GM23338 (cell line): ENCODE measurements around the gene HNRNPA1. TPM values are rescaled to one million over a fixed set of nuclear protein-coding genes. Genes with fewer than 3 reads are reported as not detected.

ENCODE experiments used
- ATAC-seq: fragments of 200-7000 bp; cut with Tn5 transposase; 3 replicates; pipeline ENCODE4 v1.9.1; 2020
- DNase-seq: peaks from one replicate; pipeline ENCODE4 v3.0.0-alpha.2; 2015; ENCODE audit warnings: low spot score
- H2AFZ ChIP-seq: fragments of 200-600 bp; sonication (generic); 2 replicates; pipeline ENCODE4 v1.8.0; 2016; ENCODE audit warnings: antibody characterized with exemption, mild to moderate bottlenecking, moderate library complexity
- H3F3A ChIP-seq: fragments of 200-600 bp; sonication (generic); replicated peaks from 2 replicates; pipeline ENCODE4 v1.8.0; 2017; ENCODE audit warnings: antibody characterized with exemption, mixed run types, low read depth
- H3K27ac ChIP-seq: fragments of 200-600 bp; sonication (generic); 2 replicates; pipeline ENCODE4 v1.6.1; 2016; ENCODE audit warnings: low read depth
- H3K27me3 ChIP-seq: fragments of 200-600 bp; sonication (generic); 2 replicates; pipeline ENCODE4 v1.8.0; 2016; ENCODE audit warnings: mild to moderate bottlenecking, mixed run types, moderate library complexity; ENCODE audit not compliant: insufficient read depth
- H3K36me3 ChIP-seq: fragments of 200-600 bp; sonication (generic); 2 replicates; pipeline ENCODE4 v1.8.0; 2016; ENCODE audit warnings: mild to moderate bottlenecking; ENCODE audit not compliant: insufficient read depth
- H3K4me1 ChIP-seq: fragments of 200-600 bp; sonication (generic); 2 replicates; pipeline ENCODE4 v1.8.0; 2016; ENCODE audit warnings: mild to moderate bottlenecking, moderate library complexity; ENCODE audit not compliant: insufficient read depth
- H3K4me2 ChIP-seq: fragments of 200-600 bp; sonication (generic); 2 replicates; pipeline ENCODE4 v1.7.1; 2017; ENCODE audit warnings: mixed run types
- H3K4me3 ChIP-seq: fragments of 200-600 bp; sonication (generic); 2 replicates; pipeline ENCODE4 v1.6.1; 2016; ENCODE audit warnings: mixed run types
- H3K79me2 ChIP-seq: fragments of 200-600 bp; sonication (generic); replicated peaks from 2 replicates; pipeline ENCODE4 v1.8.0; 2017; ENCODE audit warnings: mild to moderate bottlenecking; ENCODE audit not compliant: insufficient read depth
- H3K9me2 ChIP-seq: fragments of 200-600 bp; sonication (generic); 2 replicates; pipeline ENCODE4 v1.8.0; 2017; ENCODE audit not compliant: insufficient read depth
- H4K20me1 ChIP-seq: fragments of 200-600 bp; sonication (generic); replicated peaks from 2 replicates; pipeline ENCODE4 v1.8.0; 2017; ENCODE audit warnings: mild to moderate bottlenecking; ENCODE audit not compliant: insufficient read depth
- H3K27ac Mint-ChIP-seq: 2 replicates; pipeline ENCODE4 v1.8.0; 2020; ENCODE audit warnings: inconsistent platforms, mild to moderate bottlenecking, moderate library complexity, mixed read lengths
- H3K27me3 Mint-ChIP-seq: 3 replicates; pipeline ENCODE4 v1.8.0; 2022; ENCODE audit warnings: low read depth, mild to moderate bottlenecking, moderate library complexity, mixed read lengths, inconsistent platforms; ENCODE audit not compliant: insufficient read depth, poor library complexity
- H3K36me3 Mint-ChIP-seq: 3 replicates; pipeline ENCODE4 v1.8.0; 2021; ENCODE audit warnings: low read depth, mild to moderate bottlenecking, inconsistent platforms, moderate library complexity, mixed read lengths
- H3K4me1 Mint-ChIP-seq: 3 replicates; pipeline ENCODE4 v1.8.0; 2020; ENCODE audit warnings: mild to moderate bottlenecking, inconsistent platforms, mixed read lengths
- H3K4me3 Mint-ChIP-seq: 3 replicates; pipeline ENCODE4 v1.8.0; 2021; ENCODE audit warnings: moderate library complexity, mild to moderate bottlenecking, inconsistent platforms, mixed read lengths
- H3K9me3 Mint-ChIP-seq: 3 replicates; pipeline ENCODE4 v1.8.0; 2020; ENCODE audit warnings: moderate library complexity, mild to moderate bottlenecking, inconsistent platforms, mixed read lengths
- CREB1 ChIP-seq: fragments of 250-450 bp; sonication (Bioruptor Pico); IDR thresholded peaks from 2 replicates; pipeline ENCODE4 v1.5.0; 2020; ENCODE audit warnings: low read depth, mild to moderate bottlenecking, moderate library complexity
- EZH2 ChIP-seq: fragments of 200-600 bp; sonication (generic); IDR thresholded peaks from one replicate; pipeline ENCODE4 v1.8.0; 2017; ENCODE audit warnings: antibody characterized with exemption, mild to moderate bottlenecking, low read depth; ENCODE audit not compliant: unreplicated experiment
- EZH2phosphoT487 ChIP-seq: fragments of 200-600 bp; sonication (generic); IDR thresholded peaks from one replicate; pipeline ENCODE4 v1.8.1; 2018; ENCODE audit warnings: antibody characterized with exemption; ENCODE audit not compliant: unreplicated experiment
- JUNB ChIP-seq: IDR thresholded peaks from one replicate; pipeline ENCODE4 v1.6.1; 2016; ENCODE audit warnings: antibody characterized with exemption; ENCODE audit not compliant: unreplicated experiment
- NANOG ChIP-seq: IDR thresholded peaks from 2 replicates; pipeline ENCODE4 v1.6.1; 2016; ENCODE audit warnings: antibody characterized with exemption, borderline replicate concordance
- POLR2AphosphoS5 ChIP-seq: IDR thresholded peaks from 2 replicates; pipeline ENCODE4 v1.6.1; 2016; ENCODE audit warnings: antibody characterized with exemption, low read depth
- ZNF114 ChIP-seq: fragments of 250-450 bp; sonication (Bioruptor Pico); IDR thresholded peaks from 2 replicates; pipeline ENCODE4 v1.5.0; 2020; ENCODE audit warnings: mild to moderate bottlenecking, moderate library complexity
- ZNF331 ChIP-seq: fragments of 250-450 bp; sonication (Bioruptor Pico); IDR thresholded peaks from 2 replicates; pipeline ENCODE4 v1.5.0; 2020; ENCODE audit warnings: low read depth, mild to moderate bottlenecking, moderate library complexity
- ZNF462 ChIP-seq: fragments of 250-450 bp; sonication (Bioruptor Pico); IDR thresholded peaks from 2 replicates; pipeline ENCODE4 v1.5.0; 2020; ENCODE audit warnings: mild to moderate bottlenecking, moderate library complexity
- polyA plus RNA-seq: library from polyadenylated mRNA; unstranded; fragments of >200 nt; fragmentation: Nextera tagmentation; extraction: Ambion mirVana; gene quantifications from 2 replicates; pipeline ENCODE4 v1.2.1, GENCODE V29; 2016
- total RNA-seq: library from RNA; depleted of rRNA; stranded (reverse); fragments of >200 nt; shearing (Covaris generic); gene quantifications from 2 replicates; pipeline ENCODE4 v1.2.3, GENCODE V29; 2014
- TF ChIP-seq, protein P1 (sequence below), 2 experiments: fragments of 200-600 bp in 1 of 2; sonication (generic) in 1 of 2; conservative IDR thresholded peaks; 2 replicates each; pipeline versions ENCODE4 v1.5.1 to v1.6.1; 2016 to 2017; ENCODE audit warnings: antibody characterized with exemption in 2 of 2, low read depth in 2 of 2, mild to moderate bottlenecking in 2 of 2, moderate library complexity in 1 of 2
- TF ChIP-seq, protein P2 (sequence below): IDR thresholded peaks from 2 replicates; pipeline ENCODE4 v1.6.1; 2016; ENCODE audit warnings: antibody characterized with exemption

Gene HNRNPA1
- total and polyA plus RNA-seq, 2 experiments from 2014 or later = 1,104 to 2,576 TPM

DNA sequence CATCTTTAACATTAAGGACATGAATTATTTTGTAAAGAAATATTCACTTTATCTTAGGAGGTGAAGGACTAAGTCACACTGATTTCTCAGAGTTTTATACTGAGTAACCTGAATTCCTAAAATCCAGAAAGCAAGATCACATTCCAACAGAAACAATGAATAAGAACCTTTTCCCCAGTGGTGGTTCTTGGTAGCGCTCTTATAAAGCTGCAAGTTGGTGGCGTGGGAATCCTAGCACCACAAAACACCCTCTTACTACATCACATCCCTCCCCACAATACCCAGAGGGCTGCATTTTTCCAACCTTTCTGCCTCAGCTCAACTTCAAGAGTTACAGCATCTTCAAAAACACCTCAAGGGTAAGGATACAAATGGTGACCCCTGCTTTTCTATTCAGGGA is 47.7 kb upstream of the HNRNPA1 start:
- H3K79me2 ChIP-seq = no peaks in the 10 kb centered on the region
- Mint-ChIP-seq H3K4me1 (peaks cover 23% of the 10 kb centered on the region), H3K9me3 (no peaks in the 10 kb centered on the region), H3K27ac (no peak overlapping the region), H3K36me3 (no peaks in the 10 kb centered on the region), H3K4me3 (no peak overlapping the region), H3K27me3 (peaks cover 2% of the 10 kb centered on the region)
- no peaks in the 10 kb centered on the region for H3K9me2 ChIP-seq
- peak; percentile 81 for DNase-seq
- no peaks in the 10 kb centered on the region for H3F3A ChIP-seq
- H4K20me1 ChIP-seq = peaks cover 4% of the 10 kb centered on the region; the same call in 1 of the 2 replicates
- 0 out of 2 replicates have a peak, but pooled peaks cover 6% of the 10 kb centered on the region for H3K4me1 ChIP-seq
- H3K4me2 ChIP-seq = no peak overlapping the region
- H3K27ac ChIP-seq = no peak overlapping the region
- H2AFZ ChIP-seq = no peak overlapping the region
- ATAC-seq = peak; percentile 73
- H3K27me3 ChIP-seq = no peaks in the 10 kb centered on the region
- H3K36me3 ChIP-seq = no peaks in the 10 kb centered on the region
- H3K4me3 ChIP-seq = no peak overlapping the region
- no peak for TF ChIP-seq EZH2
- TF ChIP-seq CREB1 (CRISPR knock-in tag) = no peak
- TF ChIP-seq POLR2AphosphoS5 = no peak
- no peak for TF ChIP-seq ZNF114 (CRISPR knock-in tag)
- TF ChIP-seq, protein P1, sequence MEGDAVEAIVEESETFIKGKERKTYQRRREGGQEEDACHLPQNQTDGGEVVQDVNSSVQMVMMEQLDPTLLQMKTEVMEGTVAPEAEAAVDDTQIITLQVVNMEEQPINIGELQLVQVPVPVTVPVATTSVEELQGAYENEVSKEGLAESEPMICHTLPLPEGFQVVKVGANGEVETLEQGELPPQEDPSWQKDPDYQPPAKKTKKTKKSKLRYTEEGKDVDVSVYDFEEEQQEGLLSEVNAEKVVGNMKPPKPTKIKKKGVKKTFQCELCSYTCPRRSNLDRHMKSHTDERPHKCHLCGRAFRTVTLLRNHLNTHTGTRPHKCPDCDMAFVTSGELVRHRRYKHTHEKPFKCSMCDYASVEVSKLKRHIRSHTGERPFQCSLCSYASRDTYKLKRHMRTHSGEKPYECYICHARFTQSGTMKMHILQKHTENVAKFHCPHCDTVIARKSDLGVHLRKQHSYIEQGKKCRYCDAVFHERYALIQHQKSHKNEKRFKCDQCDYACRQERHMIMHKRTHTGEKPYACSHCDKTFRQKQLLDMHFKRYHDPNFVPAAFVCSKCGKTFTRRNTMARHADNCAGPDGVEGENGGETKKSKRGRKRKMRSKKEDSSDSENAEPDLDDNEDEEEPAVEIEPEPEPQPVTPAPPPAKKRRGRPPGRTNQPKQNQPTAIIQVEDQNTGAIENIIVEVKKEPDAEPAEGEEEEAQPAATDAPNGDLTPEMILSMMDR (conservative IDR thresholded peaks at IDR 0.05; ENCODE audit: low read depth in 2 of 2) = peak; percentile 8 to 34; a peak in 2 of 4 replicates
- TF ChIP-seq, protein P2, sequence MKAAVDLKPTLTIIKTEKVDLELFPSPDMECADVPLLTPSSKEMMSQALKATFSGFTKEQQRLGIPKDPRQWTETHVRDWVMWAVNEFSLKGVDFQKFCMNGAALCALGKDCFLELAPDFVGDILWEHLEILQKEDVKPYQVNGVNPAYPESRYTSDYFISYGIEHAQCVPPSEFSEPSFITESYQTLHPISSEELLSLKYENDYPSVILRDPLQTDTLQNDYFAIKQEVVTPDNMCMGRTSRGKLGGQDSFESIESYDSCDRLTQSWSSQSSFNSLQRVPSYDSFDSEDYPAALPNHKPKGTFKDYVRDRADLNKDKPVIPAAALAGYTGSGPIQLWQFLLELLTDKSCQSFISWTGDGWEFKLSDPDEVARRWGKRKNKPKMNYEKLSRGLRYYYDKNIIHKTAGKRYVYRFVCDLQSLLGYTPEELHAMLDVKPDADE = no peak
- TF ChIP-seq NANOG = no peak

DNA sequence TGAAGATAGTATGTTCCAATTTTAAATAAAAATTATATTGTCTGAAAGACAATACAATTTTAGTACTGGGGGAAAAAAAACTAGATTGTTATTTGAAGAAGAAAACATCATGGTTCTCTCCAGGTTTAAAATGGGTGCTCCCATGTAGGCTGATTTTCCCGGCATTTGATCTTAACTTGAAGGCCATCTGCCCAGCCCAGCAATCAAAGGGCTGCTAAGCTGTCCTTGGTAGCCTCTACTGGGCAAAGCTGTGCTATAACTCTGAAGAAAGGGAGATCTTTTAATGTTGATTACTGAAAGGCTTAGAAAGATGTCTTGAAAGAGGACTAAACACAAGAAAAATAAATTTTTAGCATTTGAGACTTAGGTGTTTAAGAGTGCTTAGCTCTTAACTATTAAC is 42.0 kb upstream of the HNRNPA1 start:
- no peak overlapping the region for H3K27ac ChIP-seq
- Mint-ChIP-seq H3K27ac (no peak overlapping the region), H3K36me3 (peaks cover 36% of the 10 kb centered on the region), H3K4me3 (no peak overlapping the region), H3K4me1 (no peaks in the 10 kb centered on the region), H3K27me3 (no peaks in the 10 kb centered on the region), H3K9me3 (no peaks in the 10 kb centered on the region)
- H3K4me2 ChIP-seq = no peak overlapping the region
- H3K27me3 ChIP-seq = no peaks in the 10 kb centered on the region
- peaks cover 14% of the 10 kb centered on the region; the same call in 1 of the 2 replicates for H4K20me1 ChIP-seq
- no peaks in the 10 kb centered on the region for H3K9me2 ChIP-seq
- no peak for TF ChIP-seq JUNB
- no peak for TF ChIP-seq NANOG
- no peak for TF ChIP-seq EZH2phosphoT487
- TF ChIP-seq ZNF462 (CRISPR knock-in tag) = no peak
- no peak for TF ChIP-seq ZNF114 (CRISPR knock-in tag)
- no peak for TF ChIP-seq CREB1 (CRISPR knock-in tag)
- no peak for TF ChIP-seq ZNF331 (CRISPR knock-in tag)
- DNase-seq (no peak), ATAC-seq (no peak)
- peaks cover 27% of the 10 kb centered on the region for H3K36me3 ChIP-seq
- H3F3A ChIP-seq = 0 out of 2 replicates have a peak, but pooled peaks cover 7% of the 10 kb centered on the region
- H3K4me1 ChIP-seq = no peaks in the 10 kb centered on the region
- H3K79me2 ChIP-seq = 0 out of 2 replicates have a peak, but pooled peaks cover 3% of the 10 kb centered on the region
- H3K4me3 ChIP-seq = no peak overlapping the region
- H2AFZ ChIP-seq = no peak overlapping the region
